Measurements from ENCODE around the gene PDIA4. TPM values are rescaled to one million over a fixed set of nuclear protein-coding genes. Genes with fewer than 3 reads are reported as not detected.

PDIA4 gene
- total RNA-seq, 1 donor from 2014 or later: 266 TPM

DNA sequence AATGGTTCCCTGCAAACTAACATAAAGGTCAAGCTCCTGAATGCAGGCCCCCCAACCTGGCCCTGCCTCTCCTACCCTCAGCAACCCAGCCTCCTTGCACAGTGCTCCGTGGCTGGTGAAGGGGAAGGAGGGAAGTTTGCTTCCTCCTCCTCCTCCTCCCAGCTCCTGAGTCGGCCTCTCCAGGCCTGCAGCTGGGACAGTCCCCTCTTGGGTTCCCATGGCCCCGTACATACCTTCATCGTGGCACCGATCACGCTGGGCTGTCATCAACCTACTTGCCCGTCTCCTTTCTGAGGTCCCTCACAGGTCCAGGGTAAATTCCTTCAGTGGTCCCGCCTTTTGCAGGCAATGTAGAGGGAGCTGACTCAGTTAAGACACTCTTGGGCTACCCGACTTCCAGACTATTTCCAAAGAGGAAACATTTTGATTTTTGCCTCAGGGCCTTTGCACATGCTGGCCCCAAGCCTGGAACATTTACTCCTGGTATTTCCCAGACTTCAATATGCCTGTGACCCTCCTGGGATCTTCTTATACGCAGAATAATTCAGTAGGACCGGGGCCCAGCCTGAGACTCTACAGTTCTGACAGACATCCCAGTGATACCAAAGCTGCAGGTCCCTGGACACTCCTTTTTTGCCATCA, 26.8 kb downstream of the PDIA4 start:
- H3K4me1 Mint-ChIP-seq (ENCODE audit: unreplicated experiment): no peaks in the 10 kb centered on the region
- DNase-seq (ENCODE audit: low spot score): no peak
- no peak overlapping the region for H3K4me3 Mint-ChIP-seq (ENCODE audit: unreplicated experiment)
- H3K27me3 Mint-ChIP-seq (ENCODE audit: unreplicated experiment): no peaks in the 10 kb centered on the region
- H3K9me3 Mint-ChIP-seq (ENCODE audit: unreplicated experiment): no peaks in the 10 kb centered on the region
- peaks cover 30% of the 10 kb centered on the region for H3K36me3 Mint-ChIP-seq (ENCODE audit: low read depth, unreplicated experiment)
- H3K27ac Mint-ChIP-seq (ENCODE audit: unreplicated experiment): no peak overlapping the region
- TF ChIP-seq, protein P1, sequence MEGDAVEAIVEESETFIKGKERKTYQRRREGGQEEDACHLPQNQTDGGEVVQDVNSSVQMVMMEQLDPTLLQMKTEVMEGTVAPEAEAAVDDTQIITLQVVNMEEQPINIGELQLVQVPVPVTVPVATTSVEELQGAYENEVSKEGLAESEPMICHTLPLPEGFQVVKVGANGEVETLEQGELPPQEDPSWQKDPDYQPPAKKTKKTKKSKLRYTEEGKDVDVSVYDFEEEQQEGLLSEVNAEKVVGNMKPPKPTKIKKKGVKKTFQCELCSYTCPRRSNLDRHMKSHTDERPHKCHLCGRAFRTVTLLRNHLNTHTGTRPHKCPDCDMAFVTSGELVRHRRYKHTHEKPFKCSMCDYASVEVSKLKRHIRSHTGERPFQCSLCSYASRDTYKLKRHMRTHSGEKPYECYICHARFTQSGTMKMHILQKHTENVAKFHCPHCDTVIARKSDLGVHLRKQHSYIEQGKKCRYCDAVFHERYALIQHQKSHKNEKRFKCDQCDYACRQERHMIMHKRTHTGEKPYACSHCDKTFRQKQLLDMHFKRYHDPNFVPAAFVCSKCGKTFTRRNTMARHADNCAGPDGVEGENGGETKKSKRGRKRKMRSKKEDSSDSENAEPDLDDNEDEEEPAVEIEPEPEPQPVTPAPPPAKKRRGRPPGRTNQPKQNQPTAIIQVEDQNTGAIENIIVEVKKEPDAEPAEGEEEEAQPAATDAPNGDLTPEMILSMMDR (IDR thresholded peaks at IDR 0.05; ENCODE audit: unreplicated experiment): no peak

DNA sequence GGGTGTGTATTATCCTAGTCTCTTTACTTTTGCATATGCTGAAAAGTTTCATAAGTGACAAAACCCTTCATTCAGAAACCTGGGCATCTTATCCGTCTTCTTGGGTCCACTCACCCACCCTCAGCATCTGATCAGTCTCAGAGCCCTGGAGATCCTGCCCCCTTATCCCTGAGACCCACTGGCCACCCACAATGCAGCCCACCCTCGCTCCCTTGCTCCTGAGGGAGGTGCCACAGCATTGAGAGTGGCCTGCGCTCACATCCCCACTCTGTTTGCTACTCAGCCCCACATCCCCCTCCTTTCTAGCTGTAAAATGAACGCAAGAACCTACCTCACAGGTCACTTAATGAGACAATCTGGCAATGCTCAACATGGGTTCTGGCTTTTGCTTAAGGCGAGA, 27.3 kb downstream of the PDIA4 start:
- Mint-ChIP-seq H3K36me3 (ENCODE audit: low read depth, unreplicated experiment) (peaks cover 26% of the 10 kb centered on the region), H3K9me3 (ENCODE audit: unreplicated experiment) (no peaks in the 10 kb centered on the region), H3K4me3 (ENCODE audit: unreplicated experiment) (no peak overlapping the region), H3K4me1 (ENCODE audit: unreplicated experiment) (no peaks in the 10 kb centered on the region), H3K27ac (ENCODE audit: unreplicated experiment) (no peak overlapping the region), H3K27me3 (ENCODE audit: unreplicated experiment) (no peaks in the 10 kb centered on the region)
- DNase-seq (ENCODE audit: low spot score): no peak
- TF ChIP-seq, protein P1 (IDR thresholded peaks at IDR 0.05; ENCODE audit: unreplicated experiment): no peak

DNA sequence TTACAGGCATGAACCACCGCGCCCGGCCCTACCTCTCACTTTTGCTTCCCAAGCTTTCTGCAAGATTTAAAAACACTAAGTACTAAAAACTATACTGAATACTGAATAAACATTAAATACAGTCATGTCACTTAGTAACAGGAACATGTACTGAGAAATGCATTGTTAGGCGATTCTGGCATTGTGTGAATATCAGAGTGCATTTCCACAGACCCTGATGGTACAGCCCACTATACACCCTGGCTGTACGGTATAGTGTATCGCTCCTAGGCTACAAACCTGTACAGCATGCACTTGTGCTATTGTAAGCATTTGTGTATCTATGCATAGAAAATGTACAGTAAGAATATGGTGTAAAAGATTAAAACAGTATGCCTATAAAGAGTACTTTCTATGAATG, 29.1 kb downstream of the PDIA4 start:
- Mint-ChIP-seq H3K27me3 (ENCODE audit: unreplicated experiment) (no peaks in the 10 kb centered on the region), H3K9me3 (ENCODE audit: unreplicated experiment) (no peaks in the 10 kb centered on the region), H3K4me1 (ENCODE audit: unreplicated experiment) (no peaks in the 10 kb centered on the region), H3K36me3 (ENCODE audit: low read depth, unreplicated experiment) (peaks cover 26% of the 10 kb centered on the region), H3K4me3 (ENCODE audit: unreplicated experiment) (no peak overlapping the region), H3K27ac (ENCODE audit: unreplicated experiment) (no peak overlapping the region)
- no peak for DNase-seq (ENCODE audit: low spot score)
- TF ChIP-seq, protein P1 (IDR thresholded peaks at IDR 0.05; ENCODE audit: unreplicated experiment): no peak

DNA sequence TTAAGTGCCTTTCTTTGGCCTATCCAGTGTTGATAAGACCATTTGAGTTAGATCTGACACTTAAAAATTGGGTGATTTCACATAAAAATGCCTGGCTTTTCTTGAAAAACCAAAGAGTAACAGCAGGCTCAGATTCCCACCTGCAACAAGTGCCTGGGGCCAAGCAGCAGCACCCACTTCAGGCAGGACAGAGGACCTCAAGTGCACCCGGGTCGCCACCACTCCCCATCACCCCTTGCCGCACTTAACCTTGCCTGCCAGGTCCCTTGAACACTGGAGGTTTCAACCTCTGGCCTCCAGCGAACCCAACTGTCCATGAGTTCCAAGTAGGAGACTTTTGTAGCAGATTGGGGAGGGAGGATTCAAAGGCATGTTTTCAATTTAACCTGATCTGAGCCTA, 30.8 kb downstream of the PDIA4 start:
- Mint-ChIP-seq H3K4me3 (ENCODE audit: unreplicated experiment) (no peak overlapping the region), H3K27me3 (ENCODE audit: unreplicated experiment) (no peaks in the 10 kb centered on the region), H3K4me1 (ENCODE audit: unreplicated experiment) (peaks cover 4% of the 10 kb centered on the region), H3K27ac (ENCODE audit: unreplicated experiment) (no peak overlapping the region), H3K36me3 (ENCODE audit: low read depth, unreplicated experiment) (peaks cover 14% of the 10 kb centered on the region), H3K9me3 (ENCODE audit: unreplicated experiment) (no peaks in the 10 kb centered on the region)
- TF ChIP-seq, protein P1 (IDR thresholded peaks at IDR 0.05; ENCODE audit: unreplicated experiment): no peak
- DNase-seq (ENCODE audit: low spot score): no peak

DNA sequence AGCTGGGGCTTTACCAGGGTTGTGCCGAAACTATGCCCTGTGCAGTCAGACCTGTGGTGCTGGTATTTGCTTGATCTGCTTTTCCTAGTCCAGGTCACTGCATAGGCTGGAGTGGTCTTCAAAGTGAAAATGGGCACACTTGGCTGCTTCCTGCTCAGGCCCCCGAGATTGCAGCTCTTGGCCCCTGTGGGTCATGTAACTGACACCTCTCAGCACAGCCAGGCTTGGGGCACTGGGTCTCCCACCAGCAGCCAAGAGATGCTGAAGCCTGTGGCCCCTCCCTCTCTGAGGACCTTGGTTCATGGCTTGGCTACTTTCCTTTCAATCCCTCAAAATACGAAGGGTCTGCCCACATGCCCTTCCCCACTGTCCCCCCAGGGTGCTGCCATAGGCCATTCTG, 33.7 kb downstream of the PDIA4 start:
- Mint-ChIP-seq H3K36me3 (ENCODE audit: low read depth, unreplicated experiment) (no peaks in the 10 kb centered on the region), H3K4me1 (ENCODE audit: unreplicated experiment) (peaks cover 4% of the 10 kb centered on the region), H3K27me3 (ENCODE audit: unreplicated experiment) (no peaks in the 10 kb centered on the region), H3K4me3 (ENCODE audit: unreplicated experiment) (no peak overlapping the region), H3K27ac (ENCODE audit: unreplicated experiment) (no peak overlapping the region), H3K9me3 (ENCODE audit: unreplicated experiment) (no peaks in the 10 kb centered on the region)
- TF ChIP-seq, protein P1 (IDR thresholded peaks at IDR 0.05; ENCODE audit: unreplicated experiment): no peak
- DNase-seq (ENCODE audit: low spot score): no peak
